OCI-LY1 (cell line): ENCODE data around the gene SPZ1.
A peak's percentile ranks its signal among the peaks of the same experiment; 100 is the strongest.
"Not testable (repeated sequence)": the region's sequence is repeated elsewhere in the genome, so short reads cannot be mapped to it uniquely, and the experiment has no call there.

Experiments
- H2AFZ ChIP-seq: fragments of 200-600 bp; sonication (generic), shearing (Covaris generic); 2 replicates; pipeline ENCODE4 v1.6.0; 2014; ENCODE audit warnings: antibody characterized with exemption, mild to moderate bottlenecking, low read length
- H3F3A ChIP-seq: fragments of 200-600 bp; sonication (generic), shearing (Covaris generic); 2 replicates; pipeline ENCODE4 v1.6.0; 2014; ENCODE audit warnings: mild to moderate bottlenecking, antibody characterized with exemption, low read length, moderate library complexity; ENCODE audit not compliant: insufficient read depth
- H3K27ac ChIP-seq: fragments of 200-600 bp; sonication (generic); 2 replicates; pipeline ENCODE4 v1.5.1; 2014; ENCODE audit warnings: low read length, mixed run types, mild to moderate bottlenecking, low read depth; ENCODE audit not compliant: poor library complexity, severe bottlenecking
- H3K27me3 ChIP-seq: fragments of 200-600 bp; sonication (generic); 2 replicates; pipeline ENCODE4 v1.6.0; 2014; ENCODE audit warnings: antibody characterized with exemption, mild to moderate bottlenecking, low read length, moderate library complexity; ENCODE audit not compliant: insufficient read depth
- H3K36me3 ChIP-seq: fragments of 200-600 bp; sonication (generic); 2 replicates; pipeline ENCODE4 v1.6.1; 2014; ENCODE audit warnings: mild to moderate bottlenecking, antibody characterized with exemption, low read length, moderate library complexity, mixed read lengths; ENCODE audit not compliant: insufficient read depth
- H3K4me1 ChIP-seq: fragments of 200-600 bp; sonication (generic); 2 replicates; pipeline ENCODE4 v1.5.1; 2014; ENCODE audit warnings: mild to moderate bottlenecking, low read length, moderate library complexity; ENCODE audit not compliant: insufficient read depth, severe bottlenecking
- H3K4me2 ChIP-seq: fragments of 200-600 bp; sonication (generic), shearing (Covaris generic); 2 replicates; pipeline ENCODE4 v1.6.1; 2014; ENCODE audit warnings: low read length
- H3K4me3 ChIP-seq: fragments of 200-600 bp; sonication (generic); 2 replicates; pipeline ENCODE4 v1.5.1; 2014; ENCODE audit warnings: low read length, low read depth, mild to moderate bottlenecking, mixed read lengths; ENCODE audit not compliant: poor library complexity, severe bottlenecking
- H3K79me2 ChIP-seq: fragments of 200-600 bp; shearing (Covaris generic); 2 replicates; pipeline ENCODE4 v1.6.1; 2016; ENCODE audit warnings: mixed run types, low read length, mixed read lengths; ENCODE audit not compliant: insufficient read depth
- H3K9ac ChIP-seq: fragments of 200-600 bp; sonication (generic), shearing (Covaris generic); 2 replicates; pipeline ENCODE4 v1.6.1; 2014; ENCODE audit warnings: mild to moderate bottlenecking, low read length, mixed read lengths
- H3K9me2 ChIP-seq: fragments of 200-600 bp; sonication (generic), shearing (Covaris generic); 2 replicates; pipeline ENCODE4 v1.6.1; 2014; ENCODE audit warnings: low read depth, mild to moderate bottlenecking, low read length, mixed read lengths
- H3K9me3 ChIP-seq: fragments of 200-600 bp; shearing (Covaris generic); 2 replicates; pipeline ENCODE4 v1.6.1; 2014; ENCODE audit warnings: low read length, mixed read lengths
- H4K20me1 ChIP-seq: fragments of 200-600 bp; sonication (generic), shearing (Covaris generic); 2 replicates; pipeline ENCODE4 v1.6.0; 2016; ENCODE audit warnings: mild to moderate bottlenecking, low read length; ENCODE audit not compliant: insufficient read depth
- EZH2 ChIP-seq: fragments of 200-600 bp; sonication (generic), shearing (Covaris generic); IDR thresholded peaks from 2 replicates; pipeline ENCODE4 v1.8.0; 2017; ENCODE audit warnings: borderline replicate concordance, mixed run types, mild to moderate bottlenecking, antibody characterized with exemption, low read length, moderate library complexity, mixed read lengths
- TF ChIP-seq, protein P1 (sequence below): fragments of 200-600 bp; sonication (generic), shearing (Covaris generic); IDR thresholded peaks from 2 replicates; pipeline ENCODE4 v1.5.1; 2017; ENCODE audit warnings: mild to moderate bottlenecking, antibody characterized with exemption, low read length, moderate library complexity, mixed read lengths

Gene SPZ1, protein sequence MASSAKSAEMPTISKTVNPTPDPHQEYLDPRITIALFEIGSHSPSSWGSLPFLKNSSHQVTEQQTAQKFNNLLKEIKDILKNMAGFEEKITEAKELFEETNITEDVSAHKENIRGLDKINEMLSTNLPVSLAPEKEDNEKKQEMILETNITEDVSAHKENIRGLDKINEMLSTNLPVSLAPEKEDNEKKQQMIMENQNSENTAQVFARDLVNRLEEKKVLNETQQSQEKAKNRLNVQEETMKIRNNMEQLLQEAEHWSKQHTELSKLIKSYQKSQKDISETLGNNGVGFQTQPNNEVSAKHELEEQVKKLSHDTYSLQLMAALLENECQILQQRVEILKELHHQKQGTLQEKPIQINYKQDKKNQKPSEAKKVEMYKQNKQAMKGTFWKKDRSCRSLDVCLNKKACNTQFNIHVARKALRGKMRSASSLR

DNA sequence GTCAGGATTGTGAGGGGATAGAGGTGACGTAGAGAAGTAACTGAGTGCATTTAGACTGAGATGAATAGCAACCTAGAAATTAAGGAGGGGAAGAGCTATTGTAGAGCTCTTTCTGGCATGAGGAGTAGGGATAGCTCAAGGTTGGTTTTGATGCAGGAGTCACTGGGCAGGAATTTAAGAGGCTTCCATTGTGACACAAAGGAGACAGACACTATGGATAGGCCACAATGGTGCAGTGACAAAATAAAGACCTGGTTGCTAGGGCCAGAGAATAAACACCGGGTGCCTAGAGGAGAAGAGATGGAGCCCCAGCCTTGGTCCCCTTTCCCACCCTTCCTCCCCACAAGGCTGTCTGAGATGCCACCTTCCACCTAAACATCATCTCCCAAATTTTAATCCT, at the start of gene SPZ1:
TSS of gene SPZ1 (plus strand) at position 301 of the 400 bp plus-strand sequence. CDS start 214 bp downstream, outside the sequence.
- no peaks in the 10 kb centered on the region; the same call in 1 of the 2 replicates for H3K27me3 ChIP-seq
- no peaks in the 10 kb centered on the region for H3K79me2 ChIP-seq
- no peak within 1 kb of the TSS for H3K4me3 ChIP-seq
- H3K36me3 ChIP-seq: no peaks in the 10 kb centered on the region
- TF ChIP-seq, protein P1, sequence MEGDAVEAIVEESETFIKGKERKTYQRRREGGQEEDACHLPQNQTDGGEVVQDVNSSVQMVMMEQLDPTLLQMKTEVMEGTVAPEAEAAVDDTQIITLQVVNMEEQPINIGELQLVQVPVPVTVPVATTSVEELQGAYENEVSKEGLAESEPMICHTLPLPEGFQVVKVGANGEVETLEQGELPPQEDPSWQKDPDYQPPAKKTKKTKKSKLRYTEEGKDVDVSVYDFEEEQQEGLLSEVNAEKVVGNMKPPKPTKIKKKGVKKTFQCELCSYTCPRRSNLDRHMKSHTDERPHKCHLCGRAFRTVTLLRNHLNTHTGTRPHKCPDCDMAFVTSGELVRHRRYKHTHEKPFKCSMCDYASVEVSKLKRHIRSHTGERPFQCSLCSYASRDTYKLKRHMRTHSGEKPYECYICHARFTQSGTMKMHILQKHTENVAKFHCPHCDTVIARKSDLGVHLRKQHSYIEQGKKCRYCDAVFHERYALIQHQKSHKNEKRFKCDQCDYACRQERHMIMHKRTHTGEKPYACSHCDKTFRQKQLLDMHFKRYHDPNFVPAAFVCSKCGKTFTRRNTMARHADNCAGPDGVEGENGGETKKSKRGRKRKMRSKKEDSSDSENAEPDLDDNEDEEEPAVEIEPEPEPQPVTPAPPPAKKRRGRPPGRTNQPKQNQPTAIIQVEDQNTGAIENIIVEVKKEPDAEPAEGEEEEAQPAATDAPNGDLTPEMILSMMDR: no peak
- TF ChIP-seq EZH2: no peak
- H3K4me2 ChIP-seq: no peak within 1 kb of the TSS
- H3K9me2 ChIP-seq: no peaks in the 10 kb centered on the region
- no peaks in the 10 kb centered on the region for H4K20me1 ChIP-seq
- no peaks in the 10 kb centered on the region for H3F3A ChIP-seq
- H3K9me3 ChIP-seq: no peaks in the 10 kb centered on the region
- no peak within 1 kb of the TSS for H2AFZ ChIP-seq
- H3K9ac ChIP-seq: no peak within 1 kb of the TSS
- no peak within 1 kb of the TSS for H3K27ac ChIP-seq
- no peaks in the 10 kb centered on the region for H3K4me1 ChIP-seq

DNA sequence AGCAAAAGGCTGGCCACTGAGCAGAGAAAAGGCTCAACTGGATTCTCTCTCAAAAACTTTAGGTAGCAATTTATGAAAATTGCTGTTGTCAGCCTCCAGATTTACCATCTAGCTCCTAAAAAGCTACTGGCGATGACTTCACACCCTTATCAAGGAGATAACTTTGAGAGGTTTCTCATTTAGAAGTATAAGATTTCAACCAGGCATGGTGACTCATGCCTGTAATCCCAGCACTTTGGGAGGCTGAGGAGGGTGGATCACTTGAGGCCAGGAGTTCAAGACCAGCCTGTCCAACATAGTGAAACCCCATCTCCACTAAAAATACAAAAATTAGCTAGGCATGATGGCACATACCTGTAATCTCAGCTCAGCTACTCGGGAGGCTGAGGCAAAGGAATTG, 49.3 kb upstream of the SPZ1 start:
- not testable (repeated sequence) for H3F3A ChIP-seq, H2AFZ ChIP-seq, H3K79me2 ChIP-seq, H3K9me3 ChIP-seq, H3K9me2 ChIP-seq, H3K36me3 ChIP-seq, H4K20me1 ChIP-seq, H3K4me3 ChIP-seq, H3K27me3 ChIP-seq
- Histone ChIP-seq H3K4me1 (peaks cover 39% of the 10 kb centered on the region), H3K27ac (peak overlapping the region; percentile 96), H3K4me2 (peak overlapping the region; percentile 51), H3K9ac (peak overlapping the region; percentile 32)

DNA sequence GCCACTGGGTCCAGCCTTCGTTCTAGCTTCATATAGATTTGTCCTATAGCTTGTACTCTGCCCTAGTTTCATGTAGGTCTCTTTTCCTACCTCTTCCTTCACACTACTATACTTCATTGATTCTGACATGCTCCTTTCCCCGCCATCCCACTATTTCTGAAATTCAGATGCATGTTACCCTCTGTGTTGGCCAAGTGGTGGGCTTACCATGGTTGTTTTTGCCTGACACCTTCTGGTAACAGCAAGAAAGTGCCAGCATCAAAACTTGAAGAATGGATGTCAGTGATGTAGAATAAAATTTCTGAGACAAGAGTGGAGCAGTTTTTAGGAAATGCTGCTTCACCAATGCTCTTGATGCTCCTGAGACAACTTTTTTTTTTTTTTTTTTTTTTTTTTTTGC, 44.5 kb upstream of the SPZ1 start:
- Histone ChIP-seq H2AFZ (no peak overlapping the region), H3K9ac (no peak overlapping the region), H3K4me2 (no peak overlapping the region), H3K4me1 (peaks cover 21% of the 10 kb centered on the region), H3K9me3 (no peaks in the 10 kb centered on the region), H3K27ac (peak overlapping the region; percentile 35), H3K4me3 (no peak overlapping the region), H3K36me3 (no peaks in the 10 kb centered on the region), H3K9me2 (no peaks in the 10 kb centered on the region), H4K20me1 (no peaks in the 10 kb centered on the region), H3K79me2 (no peaks in the 10 kb centered on the region), H3K27me3 (no peaks in the 10 kb centered on the region), H3F3A (peaks cover 2% of the 10 kb centered on the region; the same call in 1 of the 2 replicates)
- TF ChIP-seq, protein P1: peak; percentile 93
- no peak for TF ChIP-seq EZH2

DNA sequence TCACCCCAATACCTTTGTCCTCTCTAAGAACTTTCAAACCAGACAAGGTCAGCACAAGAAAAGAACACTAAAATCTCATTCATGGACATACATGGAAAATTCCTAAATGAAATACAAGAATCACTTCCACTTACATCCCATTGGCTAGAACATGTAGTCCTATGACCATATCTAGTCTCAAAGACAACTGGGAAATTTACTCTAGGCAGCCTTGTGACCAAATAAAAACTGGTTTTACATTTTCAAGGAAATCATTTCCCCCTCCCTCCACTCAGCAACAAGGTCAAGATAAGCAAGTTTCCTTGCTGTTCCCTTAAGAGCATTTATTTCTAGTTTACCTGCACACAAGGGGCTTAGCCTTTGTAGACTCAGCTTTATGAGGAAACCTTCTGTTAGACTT, 43.6 kb upstream of the SPZ1 start:
- no peak for TF ChIP-seq EZH2
- TF ChIP-seq, protein P1: no peak
- Histone ChIP-seq H3K79me2 (no peaks in the 10 kb centered on the region), H3K36me3 (no peaks in the 10 kb centered on the region), H2AFZ (no peak overlapping the region), H3K4me2 (no peak overlapping the region), H3K9me3 (no peaks in the 10 kb centered on the region), H3K9me2 (no peaks in the 10 kb centered on the region), H3K27ac (no peak overlapping the region), H4K20me1 (no peaks in the 10 kb centered on the region), H3K9ac (no peak overlapping the region), H3K27me3 (no peaks in the 10 kb centered on the region), H3F3A (no peaks in the 10 kb centered on the region), H3K4me1 (peaks cover 13% of the 10 kb centered on the region), H3K4me3 (no peak overlapping the region)
